Inferior parietal cortex (tissue), 1 donor: ENCODE results near the gene DSE.

Experiments used
- DNase-seq: peaks from one replicate; pipeline ENCODE4 v3.0.0-alpha.2; 2016; ENCODE audit errors: extremely low spot score

The DSE gene

DNA sequence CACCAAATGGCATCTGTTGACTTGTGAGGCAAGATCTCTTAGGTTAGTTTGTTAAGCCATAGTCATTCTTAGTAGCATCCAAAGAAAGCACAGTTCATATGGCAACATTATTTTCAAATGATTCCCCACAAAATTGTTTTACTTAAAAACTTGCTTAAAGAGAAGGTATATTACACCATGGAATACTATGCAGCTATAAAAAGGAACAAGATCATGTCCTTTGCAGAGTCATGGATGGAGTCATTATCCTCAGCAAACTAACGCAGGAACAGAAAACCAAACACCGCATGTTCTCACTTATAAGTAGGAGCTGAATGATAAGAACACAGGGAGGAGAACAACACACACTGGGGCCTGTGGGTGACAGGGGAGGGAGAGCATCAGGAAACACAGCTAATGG lies 10.9 kb upstream of the DSE start:
- no peak for DNase-seq

DNA sequence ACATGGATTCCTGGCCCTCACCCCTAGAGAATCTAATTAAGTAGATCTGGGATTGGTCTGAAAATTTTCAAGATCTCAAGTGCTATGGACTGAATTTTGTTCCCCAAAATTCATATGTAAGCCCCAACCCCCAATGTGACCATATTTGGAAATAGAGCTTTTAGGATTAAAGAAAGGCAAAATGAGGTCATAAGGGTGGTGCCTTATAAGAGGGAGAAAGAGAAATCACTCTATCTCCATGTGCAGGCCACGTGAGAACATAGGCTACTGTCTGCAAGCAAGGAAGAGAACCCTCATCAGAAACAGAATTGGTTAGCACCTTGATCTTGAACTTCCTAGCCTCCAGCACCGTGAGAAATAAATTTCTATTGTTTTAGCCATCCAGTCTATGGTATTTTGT lies 8.5 kb upstream of the DSE start:
- DNase-seq = no peak

DNA sequence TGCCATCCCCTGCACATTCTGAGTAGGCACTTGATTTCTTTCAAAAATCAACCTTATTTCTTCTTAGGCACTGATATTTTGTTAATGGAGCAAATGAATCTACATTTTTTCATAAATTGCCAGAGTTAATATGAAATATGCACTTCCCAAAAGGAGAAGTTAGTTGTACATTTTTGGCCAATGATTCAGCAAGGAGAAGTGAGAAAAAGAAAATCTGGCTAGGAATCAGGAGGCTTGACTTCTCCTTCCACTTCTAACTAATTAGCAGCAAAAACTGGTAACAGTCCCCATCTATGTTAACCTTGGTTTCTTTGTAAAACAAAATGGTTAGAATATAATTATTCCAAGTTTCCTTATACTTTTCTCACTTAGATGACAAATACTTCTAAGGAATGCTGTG lies 7.0 kb upstream of the DSE start:
- no peak for DNase-seq

DNA sequence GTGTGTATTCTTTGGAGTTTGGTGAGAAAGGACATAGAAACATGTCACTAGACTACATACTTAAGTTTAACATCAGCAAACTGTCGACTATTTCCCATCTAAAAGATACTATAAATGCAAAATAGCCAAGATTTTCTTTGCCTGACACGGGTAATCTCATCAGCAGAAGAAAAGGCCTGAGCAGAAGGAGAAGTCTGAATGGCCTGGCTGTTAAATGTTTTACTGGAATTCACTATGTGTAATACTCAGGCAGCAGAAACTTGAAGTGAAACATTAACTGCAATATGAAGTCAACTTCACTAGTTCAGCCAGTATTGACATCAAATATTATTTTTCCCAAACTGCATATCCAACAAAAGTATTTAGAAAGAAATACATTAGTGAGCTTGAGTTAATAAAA lies 6.4 kb upstream of the DSE start:
- no peak for DNase-seq

DNA sequence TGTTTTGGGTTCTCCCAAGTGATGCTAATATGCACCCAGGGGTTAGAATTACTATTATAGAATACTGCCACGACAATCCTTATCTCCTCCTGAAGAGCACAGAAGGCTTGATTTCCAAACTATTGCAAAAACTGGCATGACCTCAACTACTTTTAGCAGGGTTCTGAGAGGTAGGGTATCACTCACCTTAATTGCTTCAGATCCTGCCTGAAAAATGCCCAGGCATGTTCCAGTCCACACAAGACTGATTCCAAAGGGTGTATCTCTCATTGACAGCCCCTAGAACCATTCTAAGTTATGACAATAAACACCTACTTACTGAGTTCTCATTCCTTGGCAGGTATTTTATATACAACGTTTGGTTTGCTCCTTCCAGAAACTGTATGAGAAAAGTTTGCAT lies 5.0 kb upstream of the DSE start:
- DNase-seq = no peak

DNA sequence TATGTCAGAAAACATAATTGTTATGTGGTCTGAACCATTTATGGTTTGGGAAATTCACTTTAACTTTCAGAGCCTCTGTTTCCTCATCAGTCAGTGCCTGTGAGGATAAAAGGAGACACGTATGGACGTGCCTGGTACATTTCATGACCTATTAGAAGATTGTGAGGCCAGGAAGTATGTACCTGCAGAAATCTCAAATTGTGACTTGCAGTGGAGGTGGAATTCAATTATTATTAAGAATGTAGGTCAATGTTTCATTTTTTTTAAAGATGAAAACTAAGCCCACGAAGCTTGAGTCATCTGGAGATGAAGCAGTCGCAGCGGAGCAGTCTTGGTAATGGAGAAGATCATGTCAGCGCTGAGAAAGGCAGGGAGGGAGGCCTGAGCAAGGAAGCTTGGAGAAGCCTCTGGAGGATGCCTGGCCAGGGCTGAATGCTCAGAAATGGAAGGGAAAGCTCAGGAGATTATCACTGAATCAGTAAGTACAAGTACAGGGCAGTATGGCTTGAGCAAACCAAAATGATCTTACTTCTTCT lies 3.9 kb upstream of the DSE start:
- DNase-seq = no peak

DNA sequence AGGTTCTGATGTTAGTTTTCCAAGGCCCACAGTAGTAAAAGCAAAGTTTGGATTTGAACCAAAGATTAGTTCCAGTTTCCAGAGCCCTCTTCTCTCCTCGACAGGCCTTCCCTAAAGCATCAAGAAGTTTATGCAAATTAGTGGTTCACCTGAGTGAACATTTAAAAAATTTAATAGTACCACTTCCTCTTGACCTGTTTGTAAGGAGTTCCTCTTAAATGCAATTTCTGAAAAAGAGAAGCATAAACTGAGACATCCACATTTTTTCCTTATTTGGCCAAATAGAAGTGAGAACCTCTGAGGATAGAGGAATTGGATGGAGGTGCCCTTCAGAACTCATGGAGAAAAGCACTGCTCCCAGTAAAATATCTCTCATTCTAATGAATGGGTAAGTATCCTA lies 1.2 kb upstream of the DSE start:
- DNase-seq = no peak

DNA sequence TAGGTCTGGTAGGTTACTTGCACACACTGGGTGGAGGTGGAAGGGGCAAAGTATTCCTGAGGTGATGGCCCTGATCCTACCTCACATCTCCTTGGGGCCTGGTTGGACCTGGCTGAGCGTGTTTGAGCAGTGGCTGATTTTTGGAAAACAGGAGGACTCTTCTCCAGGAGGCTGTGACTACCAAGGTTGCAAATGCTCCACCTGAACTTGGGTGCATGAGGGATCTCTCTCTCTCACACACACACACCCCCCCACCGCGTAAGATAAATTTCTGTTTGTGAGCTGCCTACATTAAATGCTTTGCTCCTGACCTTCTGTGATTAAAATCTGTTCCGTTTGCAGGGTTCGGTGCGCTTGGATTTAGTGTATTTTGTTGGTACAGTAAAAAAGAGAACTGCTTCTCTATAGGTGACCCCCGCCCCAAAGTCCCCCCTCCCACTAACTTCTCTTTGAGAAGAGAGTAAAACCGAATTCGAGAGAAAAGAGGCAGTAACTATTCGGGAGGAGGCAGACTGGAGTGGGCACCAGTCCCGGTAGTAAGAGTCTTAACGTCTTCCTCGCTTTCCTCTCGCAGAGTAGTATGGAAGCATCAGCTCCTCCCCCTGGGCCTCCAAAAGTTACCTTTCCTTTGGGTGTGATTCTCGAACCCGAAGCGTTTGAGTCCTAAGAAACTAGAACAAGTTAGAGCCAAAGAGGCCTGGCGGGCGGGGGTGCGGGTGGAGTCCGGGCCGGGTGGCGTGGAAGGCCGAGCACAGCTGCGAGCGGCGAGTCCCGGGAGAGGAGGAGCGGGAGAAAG lies 585 bp upstream of the DSE start:
- DNase-seq = peak; percentile 55

DNA sequence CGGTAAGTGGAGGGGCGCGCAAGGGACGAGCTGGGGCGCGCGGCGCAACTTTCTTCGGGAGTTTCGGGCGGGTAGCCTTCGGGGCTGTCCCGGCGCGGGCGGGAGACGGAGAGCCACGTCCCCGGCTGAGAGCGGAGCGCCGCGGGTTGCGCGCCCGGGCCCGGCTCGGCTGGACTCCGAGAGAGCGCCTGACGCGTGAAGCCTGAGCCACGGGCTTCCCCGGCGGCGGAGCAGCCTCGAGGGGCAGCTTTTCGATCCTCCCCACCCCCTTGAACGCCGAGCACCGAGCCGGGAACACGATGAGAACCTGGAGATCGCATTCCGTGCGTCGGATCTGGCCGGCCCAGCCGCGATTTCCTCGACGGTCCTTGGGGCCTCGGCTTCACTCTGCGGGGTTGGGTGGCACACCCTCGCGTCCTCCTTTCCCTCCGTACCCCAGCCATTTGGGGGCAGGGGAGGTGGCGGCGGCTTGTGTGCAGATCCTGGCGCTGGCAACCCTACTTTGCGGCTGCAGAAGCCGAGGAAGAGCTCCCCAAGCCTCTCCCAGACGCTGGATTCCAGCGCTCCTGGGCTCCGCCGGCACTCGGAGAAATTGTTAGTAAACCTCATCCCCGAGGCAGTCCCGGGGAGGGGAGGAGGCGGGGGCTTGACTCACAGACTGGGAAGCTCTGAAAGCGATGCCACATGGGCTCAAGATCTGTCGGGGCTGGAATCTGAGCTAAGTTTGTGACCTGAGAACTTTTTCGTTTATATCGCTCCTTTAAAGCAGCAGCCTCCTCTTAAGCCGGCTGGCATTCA lies 572 bp downstream of the DSE start:
- DNase-seq = peak; percentile 53

DNA sequence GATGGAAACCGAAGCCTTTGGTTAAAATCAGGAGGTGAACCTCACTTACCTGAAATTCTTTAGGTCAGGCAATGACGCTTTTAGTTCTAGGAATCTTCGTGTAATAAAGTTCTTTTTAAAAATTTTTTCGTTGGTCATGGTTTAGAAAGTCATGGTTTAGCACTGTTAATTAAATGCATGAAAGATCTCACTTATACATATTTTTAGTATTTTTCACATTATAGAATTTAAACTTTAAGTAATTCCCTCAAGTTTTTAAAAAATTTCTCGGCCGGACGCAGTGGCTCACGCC lies 1.1 kb downstream of the DSE start:
- no peak for DNase-seq

DNA sequence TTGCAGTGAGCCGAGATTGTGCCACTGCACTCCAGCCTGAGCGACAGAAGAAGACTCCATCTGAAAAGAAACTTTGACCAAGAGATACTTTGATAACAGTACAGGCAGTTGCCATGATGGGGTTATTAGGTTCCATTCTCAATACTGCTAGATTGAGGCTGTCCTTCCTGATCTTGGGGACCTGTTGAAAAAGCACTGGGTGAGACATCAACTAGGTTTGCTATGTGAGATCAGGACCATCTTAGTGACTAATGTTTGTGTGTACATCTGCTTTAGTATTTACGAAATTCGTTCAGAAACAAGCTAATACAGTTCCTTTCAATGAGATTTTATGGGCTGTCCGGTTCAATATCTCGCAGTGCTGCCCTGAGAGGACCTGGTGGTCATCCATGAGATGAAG lies 2.6 kb downstream of the DSE start:
- DNase-seq = no peak

DNA sequence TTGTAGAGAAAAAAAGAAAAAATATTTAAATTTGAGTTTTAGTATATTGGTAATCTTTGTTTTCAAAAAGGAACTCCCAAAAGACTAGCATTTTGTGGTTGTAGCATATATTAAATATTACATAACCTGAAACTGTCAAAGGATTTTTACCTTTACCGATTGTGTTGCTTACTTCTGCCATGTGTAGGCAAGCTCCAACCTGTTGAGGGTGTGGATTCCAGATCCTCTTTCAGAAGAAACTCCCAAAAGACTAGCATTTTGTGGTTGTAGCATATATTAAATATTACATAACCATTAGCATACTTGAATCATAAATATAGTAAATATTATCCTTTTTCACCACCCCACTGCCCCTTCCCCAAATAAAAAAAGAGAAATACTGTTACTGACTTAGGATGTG lies 3.2 kb downstream of the DSE start:
- DNase-seq = no peak

DNA sequence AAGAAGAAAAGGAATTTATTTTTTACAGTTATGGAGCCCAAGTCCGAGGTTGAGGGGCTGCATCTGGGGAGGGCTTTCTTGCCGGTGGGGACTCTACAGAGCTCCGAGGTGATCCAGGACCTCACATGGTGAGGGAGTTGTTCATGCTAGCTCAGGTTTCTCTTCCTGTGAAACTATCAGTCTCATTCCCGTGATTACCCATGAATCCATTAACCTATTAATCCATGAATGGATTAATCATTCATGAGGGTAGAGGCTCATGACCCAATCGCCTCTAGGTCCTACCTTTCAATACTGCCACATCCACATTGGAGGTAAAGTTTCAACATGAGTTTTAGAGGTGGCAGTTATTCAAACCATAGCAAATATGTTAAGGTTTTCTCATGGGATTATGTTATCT lies 3.8 kb downstream of the DSE start:
- no peak for DNase-seq

DNA sequence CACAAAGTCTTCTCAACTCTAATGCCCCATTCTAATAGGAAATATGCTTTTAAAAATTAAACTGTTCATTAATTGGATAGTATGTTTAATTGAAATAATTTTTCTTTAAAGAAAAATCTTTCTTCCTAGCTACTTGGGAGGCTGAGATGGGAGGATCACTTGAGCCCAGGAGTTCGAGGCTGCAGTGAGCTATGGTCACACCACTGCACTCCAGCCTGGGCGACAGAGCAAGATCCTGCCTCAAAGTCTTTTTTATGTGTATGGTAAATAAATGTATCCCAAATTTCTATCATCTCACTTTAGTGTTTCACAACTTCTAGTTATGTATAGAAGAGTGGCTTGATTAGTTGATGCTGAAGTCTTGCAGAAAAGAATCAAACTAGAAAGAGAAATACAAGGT lies 4.5 kb downstream of the DSE start:
- DNase-seq = no peak

DNA sequence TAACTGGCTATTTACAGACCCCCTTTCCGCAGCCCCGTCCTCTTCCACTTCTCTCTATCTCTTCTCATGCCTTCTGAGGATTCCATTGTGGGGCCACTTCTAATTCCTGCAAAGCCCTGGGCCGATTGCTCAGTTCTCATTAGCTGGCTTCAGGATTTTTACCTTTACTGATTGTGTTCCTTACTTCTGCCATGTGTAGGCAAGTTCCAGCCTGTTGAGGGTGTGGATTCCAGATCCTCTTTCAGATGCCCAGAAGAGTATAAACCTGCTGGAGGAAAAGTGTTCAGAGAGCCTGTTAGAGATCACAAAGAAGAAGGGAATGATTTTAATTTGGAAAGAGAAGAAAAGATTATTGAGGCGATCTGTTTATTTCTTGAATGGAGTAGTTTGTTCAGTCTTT lies 5.4 kb downstream of the DSE start:
- DNase-seq = no peak

DNA sequence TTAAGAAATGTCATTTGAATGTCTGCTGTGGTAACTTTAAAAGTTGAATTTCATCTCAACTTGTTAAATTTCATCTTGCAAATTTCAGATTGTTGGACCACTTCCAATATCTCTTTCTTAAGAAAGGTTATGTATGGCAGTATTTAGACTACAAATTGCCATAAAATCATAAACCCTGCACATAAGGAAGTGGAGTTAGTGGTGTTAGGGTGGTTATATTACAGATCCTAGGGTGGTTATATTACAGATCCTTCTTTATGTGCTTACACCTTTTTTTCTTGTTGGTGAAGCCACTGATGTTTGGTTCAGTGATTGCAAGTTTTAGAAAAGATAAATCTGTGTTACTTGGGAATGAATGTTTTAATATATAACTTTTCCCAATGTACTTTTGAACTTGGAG lies 9.0 kb downstream of the DSE start:
- DNase-seq = no peak

DNA sequence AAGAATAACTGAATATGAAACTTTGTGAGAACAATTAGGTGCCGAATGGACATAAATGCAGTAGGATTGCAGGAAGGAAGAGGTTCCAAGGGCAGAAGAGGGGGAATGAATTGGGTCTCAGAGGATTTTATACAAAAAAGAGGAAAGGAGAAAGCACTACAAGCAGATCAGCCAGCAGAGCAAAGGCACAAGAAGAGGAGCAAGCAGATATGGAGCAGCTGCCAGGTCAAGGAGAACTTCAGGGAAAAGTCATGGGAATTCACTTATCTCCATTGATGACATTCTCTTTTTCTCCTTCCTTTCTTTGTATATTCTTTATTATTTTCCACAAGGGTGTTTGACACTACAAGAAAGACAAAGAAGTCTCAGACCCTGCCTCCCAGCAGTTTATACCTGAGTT lies 9.6 kb downstream of the DSE start:
- DNase-seq = no peak

DNA sequence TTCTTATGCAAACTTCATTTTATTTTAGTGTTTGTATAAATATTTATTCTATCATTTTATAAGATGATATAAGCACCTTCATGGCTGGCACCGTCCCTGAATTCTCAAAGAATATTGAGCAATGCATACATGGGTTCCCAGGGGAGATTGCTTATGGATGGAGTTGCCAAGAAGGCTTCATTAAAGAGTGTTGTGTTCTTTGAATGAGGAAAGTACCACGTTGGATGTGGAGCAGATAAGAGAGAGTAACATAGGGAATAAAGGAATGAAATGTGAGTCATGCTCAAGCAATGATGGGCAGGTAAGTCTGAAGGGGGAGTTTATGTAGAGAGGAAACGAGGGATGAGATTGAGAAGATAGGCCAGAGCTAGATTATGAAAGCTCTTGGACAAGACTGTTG lies 10.3 kb downstream of the DSE start:
- DNase-seq = no peak

DNA sequence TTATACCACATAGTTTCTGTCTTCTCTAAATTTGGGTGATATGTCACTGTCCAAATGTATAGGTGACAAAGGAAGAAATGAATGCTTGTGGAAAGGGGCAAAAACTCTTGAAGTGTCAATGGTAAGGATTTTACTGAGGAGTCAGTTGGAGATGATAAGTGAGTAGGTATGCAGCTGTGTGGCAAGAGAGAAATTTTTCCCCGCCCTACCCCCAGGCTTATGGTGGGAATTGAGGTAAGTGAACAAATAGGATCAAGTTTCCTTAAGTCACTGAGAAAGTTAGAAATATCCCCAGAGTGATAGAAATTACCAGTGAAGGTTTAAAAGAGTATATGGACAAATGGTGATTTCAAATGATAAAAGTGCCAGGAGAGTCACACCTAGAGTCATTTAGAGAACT lies 11.8 kb downstream of the DSE start:
- no peak for DNase-seq

DNA sequence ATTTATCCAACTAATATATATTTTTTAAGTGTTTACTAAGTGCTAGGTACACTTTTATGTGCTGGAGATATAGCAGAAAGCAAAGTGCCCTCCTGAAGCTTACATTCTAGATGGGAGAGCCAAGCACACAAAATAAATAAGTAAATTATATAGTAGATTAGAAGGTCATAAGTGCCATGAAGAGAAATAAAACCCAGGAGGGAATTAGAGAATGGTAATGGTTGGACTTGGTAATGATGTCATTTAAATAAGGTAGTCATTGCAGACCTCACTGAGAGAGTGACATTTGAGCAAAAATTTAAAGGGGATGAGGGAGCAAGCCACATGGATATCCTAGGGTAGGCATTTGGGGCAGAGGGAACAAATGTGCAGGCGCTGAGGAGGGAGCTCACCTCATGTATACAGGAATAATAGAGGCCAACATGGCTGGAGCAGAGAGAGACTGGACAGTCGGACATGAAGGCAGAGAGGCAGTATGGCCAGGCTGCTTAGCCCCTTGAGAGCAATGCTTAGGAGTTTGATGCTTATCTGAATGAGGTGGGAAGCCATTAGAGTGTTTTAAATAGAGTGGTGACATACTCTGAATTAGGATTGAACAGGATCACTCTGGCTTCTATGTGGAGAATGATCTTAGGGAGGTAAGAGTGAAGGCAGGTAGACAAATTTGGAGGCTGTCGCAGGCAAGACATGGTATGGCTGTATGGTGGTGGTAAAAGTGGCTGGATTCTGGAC lies 14.1 kb downstream of the DSE start:
- no peak for DNase-seq

DNA sequence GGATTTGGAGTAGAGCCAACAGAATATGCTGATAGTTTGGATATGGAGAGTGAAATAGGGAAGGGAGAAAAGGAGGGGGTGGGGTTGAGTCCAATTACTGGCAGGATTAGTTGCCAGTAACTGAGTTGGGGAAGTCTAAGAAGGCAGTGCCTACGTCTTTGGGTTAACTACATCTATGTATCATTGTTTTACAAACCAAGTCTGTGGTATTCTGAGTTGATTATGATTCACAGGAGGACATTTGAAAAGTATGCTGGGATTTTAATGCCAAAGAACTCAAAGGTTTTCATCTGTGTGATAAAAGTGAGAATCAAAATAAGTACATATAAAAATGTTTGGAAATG lies 14.7 kb downstream of the DSE start:
- DNase-seq = no peak

DNA sequence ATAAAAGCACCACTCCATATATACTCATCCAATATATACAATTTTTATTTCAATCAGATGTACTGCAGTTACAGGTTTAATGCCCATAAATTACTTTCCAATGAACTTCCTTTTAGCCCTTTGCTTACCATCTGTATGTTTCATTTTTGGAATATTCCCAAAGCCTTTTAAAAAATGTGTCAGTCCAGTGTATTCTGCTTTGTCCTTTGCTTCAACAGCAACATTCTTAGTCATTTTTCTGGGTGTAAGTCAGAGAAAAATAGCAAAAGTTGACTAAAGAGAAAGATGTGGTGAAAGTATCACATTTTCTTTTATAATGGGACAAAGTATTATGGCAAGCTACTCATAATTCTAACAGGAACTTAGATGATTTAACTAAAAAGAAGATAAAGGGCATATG lies 15.2 kb downstream of the DSE start:
- no peak for DNase-seq
